GM18517 (cell line): ENCODE results near the gene KCNG2.
"Not testable (repeated sequence)": the region's sequence is repeated elsewhere in the genome, so short reads cannot be mapped to it uniquely, and the experiment has no call there.

ENCODE experiments used
- ATAC-seq: cut with Tn5 transposase; IDR thresholded peaks from one replicate; pipeline ENCODE4 v1.9.1; 2021; ENCODE audit warnings: mild to moderate bottlenecking, moderate library complexity; ENCODE audit not compliant: unreplicated experiment

KCNG2 gene, protein sequence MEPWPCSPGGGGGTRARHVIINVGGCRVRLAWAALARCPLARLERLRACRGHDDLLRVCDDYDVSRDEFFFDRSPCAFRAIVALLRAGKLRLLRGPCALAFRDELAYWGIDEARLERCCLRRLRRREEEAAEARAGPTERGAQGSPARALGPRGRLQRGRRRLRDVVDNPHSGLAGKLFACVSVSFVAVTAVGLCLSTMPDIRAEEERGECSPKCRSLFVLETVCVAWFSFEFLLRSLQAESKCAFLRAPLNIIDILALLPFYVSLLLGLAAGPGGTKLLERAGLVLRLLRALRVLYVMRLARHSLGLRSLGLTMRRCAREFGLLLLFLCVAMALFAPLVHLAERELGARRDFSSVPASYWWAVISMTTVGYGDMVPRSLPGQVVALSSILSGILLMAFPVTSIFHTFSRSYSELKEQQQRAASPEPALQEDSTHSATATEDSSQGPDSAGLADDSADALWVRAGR

DNA sequence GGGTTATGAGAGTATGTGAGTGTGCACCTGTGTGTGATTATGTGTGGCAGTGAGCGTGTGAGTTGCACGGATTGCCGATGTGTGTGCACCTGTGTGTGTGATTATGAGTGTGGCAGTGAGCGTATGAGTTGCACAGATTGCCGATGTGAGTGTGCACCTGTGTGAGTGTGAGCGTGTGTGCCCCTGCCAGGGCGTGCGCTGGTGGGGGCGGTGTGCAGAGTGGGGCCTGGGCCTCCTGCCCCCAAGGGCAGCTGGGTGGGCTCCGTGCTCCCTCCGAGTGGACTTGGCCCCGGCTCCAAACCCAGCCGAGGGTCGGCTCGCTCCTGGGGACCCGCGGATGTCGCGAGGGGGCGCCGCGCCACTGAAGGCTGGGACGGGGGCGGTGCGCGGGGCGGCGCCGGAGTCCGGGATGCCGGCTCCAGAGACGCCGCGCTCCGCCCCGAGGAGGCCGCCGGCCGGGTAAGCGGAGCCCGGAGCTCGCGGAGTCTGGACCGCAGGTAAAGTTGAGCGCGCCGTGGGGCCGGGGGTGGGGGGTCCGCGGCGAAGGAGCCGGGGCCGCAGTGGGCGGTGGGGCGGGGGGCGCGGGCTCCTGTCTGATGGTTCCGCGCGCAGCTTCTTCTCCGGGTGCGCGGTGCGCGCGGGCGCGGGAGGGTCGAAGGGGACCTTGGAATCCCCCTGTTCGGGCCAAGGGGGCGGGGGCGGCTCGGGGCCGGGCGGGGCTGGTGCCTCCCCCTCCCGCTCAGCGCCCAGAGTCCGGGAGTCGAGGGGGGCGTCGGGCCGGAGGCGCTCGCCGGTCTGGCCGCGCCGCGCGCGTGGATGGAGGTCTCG, at the start of gene KCNG2:
Gene KCNG2 (plus strand): TSS at position 421 of the 828 bp plus-strand sequence. CDS start 65,730 bp downstream, outside the sequence.
- ATAC-seq = no peak

DNA sequence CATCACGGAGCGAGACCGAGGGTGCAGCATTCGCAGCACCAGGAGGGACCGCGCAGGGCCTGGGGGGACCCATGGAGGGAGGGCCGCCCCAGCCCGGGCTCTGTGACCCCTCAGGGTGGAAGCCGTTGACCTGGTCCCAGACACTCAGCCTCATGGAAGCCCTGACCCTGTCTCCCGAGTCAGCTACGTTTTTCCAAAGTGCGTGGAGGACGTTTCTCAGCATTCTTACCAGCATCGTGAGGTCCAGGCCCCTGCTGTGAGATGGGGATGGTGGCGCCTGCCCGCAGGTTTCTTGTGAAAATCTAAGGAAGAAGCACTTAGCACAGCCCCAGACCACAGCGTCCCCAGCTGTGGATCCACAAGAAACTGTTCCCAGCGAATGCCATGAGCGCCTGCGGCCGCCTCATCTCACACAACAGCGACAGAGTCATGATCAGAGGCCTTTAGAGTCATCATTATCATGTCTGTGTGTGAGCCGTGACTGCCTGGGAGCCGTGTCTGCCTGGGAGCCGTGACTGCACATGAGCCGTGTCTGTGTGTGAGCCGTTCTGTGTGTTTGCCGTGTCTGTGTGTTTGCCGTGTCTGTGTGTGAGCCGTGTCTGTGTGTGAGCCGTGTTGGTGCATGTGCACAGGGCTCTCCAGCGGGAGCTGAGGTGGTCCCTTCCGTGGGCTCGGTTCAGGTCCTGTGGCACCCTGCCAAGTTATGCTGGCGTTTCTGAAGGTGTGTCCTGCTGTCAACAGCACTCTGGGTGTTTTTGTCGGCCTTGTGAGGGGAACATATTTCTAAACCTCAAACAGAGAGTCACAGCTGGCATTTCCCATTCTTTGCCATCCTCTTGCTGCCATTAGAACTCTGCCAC, 49.2 kb upstream of the KCNG2 start:
- ATAC-seq = no peak

DNA sequence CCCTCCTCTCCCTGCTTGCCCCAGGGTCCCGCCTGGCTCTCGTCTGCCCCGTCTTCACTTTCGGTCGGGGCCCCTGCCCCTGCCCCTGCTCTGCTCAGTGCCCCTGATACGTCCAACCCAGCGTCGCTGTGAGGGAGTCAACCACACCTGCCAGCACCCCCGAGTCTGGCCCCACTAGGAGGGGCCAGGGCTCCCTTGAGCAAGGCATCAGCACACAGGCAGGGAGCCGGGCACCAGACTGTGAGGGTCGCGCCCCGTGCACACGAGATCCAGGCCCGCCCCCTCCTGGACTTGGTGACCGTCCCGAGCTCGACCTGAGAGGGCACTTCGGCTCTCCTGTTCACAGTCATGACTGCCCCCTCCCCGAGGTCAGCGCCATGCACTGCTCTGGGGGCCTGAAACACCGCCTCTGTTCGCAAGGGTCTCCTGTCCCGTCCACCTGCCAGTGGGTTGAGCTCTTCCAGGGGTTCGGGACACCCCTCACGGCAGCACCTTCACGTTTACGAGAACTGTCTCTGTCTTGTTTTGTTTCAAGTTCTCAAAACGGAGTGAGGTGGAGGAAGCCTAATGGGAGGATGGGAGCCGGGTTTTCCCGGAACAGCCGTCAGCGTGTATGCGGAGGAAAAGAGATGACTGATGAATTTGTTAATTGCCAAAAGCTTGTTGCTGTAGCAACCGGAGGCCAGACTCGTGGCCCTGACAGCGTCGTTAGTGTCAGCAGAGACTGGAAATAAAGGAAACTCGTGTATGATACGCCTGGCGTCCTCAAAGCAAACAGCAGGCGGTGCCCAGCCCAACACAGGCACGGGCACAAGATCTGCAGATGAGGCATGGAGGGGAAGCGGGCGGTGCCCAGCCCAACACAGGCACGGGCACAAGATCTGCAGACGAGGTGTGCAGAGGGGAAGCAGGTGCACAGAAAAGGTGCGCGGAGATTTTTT, 48.2 kb upstream of the KCNG2 start:
- no peak for ATAC-seq

DNA sequence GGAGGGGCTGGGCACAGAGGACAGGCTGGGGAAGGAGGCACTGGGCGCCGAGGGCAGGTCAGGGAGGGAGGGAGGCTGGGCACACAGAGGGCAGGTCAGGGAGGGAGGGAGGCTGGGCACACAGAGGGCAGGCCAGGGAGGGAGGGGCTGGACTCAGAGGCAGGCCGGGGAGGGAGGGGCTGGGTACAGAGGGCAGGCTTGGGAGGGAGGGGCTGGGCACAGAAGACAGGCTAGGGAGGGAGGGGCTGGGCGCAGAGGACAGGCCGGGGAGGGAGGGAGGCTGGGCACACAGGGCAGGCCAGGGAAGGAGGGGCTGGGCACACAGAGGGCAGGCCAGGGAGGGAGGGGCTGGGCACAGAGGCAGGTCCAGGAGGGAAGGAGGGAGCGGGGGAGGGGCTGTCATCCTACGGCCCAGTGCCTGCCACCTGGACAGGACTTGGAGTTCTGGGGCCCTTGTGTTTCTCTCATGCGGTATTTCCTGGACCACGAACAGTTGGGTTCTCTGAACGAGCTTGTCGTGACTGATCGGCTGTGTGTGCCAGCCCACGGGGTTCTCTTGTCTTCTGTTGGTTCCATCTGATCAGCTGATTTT, 46.7 kb upstream of the KCNG2 start:
- no peak for ATAC-seq

DNA sequence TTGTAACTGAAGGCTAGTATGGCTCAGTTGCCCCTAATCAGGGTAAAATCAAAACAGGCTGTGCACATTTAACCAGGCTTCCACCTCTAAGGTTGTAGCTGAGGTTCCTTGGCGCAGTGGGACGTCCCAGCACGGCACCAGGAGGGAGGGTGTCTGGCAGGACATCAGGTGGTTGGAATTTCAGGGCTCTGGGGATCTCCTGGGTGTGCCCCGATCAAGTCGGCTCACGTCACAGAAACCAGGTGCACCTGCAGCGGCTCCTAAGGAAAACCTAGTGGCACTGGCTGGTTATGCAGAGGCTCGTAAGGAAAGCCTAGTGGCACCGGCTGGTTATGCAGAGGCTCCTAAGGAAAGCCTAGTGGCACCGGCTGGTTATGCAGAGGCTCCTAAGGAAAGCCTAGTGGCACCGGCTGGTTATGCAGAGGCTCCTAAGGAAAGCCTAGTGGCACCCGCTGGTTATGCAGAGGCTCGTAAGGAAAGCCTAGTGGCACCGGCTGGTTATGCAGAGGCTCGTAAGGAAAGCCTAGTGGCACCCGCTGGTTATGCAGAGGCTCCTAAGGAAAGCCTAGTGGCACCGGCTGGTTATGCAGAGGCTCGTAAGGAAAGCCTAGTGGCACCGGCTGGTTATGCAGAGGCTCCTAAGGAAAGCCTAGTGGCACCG, 45.7 kb upstream of the KCNG2 start:
- ATAC-seq = not testable (repeated sequence)

DNA sequence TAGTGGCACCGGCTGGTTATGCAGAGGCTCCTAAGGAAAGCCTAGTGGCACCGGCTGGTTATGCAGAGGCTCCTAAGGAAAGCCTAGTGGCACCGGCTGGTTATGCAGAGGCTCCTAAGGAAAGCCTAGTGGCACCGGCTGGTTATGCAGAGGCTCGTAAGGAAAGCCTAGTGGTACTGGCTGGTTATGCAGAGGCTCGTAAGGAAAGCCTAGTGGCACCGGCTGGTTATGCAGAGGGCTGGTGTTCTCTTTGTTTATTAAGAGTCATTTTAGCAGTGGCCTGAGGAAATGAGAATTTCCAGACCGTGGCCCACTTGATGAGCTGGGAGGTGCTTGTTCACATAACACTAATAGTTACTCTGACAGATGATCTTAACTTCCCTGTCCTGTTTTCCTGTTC, 44.8 kb upstream of the KCNG2 start:
- not testable (repeated sequence) for ATAC-seq

DNA sequence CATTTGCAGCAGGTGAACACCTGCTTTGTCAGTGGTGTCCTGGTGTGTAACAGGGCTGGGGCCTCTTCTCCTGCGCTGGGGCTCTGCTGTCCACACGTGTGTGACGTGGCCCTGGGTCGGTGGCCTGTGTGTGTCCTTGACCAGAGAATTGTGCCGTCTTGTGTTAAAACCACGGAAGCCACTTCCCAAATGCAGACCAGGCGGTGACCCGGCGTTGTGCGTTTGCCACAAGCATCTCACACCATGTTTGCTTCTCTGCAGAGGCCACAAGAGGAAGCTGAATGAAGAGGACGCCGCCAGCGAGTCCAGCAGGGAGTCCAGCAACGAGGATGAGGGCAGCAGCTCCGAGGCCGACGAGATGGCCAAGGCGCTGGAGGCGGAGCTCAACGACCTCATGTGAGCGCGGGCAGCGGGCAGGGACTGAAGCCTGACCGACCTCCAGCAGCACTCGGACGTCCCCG, 44.3 kb upstream of the KCNG2 start:
- no peak for ATAC-seq

DNA sequence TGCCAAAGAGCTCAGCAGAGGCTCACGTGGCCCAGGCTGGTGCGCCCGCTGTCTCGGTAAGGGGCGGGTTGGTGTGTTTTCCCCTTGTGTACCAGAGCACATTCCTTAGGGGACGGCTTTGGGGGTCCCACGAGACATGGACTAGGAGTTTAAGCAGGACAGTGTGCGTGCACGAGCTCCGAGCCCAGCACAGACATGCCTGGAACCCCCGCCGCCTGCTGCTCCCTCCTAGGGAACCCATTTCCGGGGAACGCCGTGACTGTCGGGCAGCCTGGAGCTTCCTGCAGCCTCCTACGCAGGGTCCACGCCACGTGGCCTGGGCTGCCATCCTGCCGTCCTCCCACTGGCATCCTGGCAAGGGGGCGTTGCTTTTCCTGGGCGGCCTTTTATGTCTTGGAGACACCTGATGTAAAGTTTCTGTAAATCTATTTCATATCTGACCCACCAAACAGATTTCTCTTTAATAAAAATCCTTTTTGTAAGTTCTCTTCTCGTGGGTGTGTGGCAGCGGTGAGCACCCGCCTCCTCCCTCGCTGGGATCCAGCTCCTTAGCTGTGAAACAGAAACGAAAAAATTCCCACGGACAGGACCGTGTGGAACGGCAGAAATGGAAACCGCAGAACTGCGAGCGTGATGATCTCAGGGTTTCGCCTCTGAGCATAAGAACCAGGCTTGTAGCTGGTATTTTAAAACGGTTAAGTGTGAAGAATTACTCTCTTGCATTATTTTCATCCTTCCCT, 43.5 kb upstream of the KCNG2 start:
- ATAC-seq = no peak

DNA sequence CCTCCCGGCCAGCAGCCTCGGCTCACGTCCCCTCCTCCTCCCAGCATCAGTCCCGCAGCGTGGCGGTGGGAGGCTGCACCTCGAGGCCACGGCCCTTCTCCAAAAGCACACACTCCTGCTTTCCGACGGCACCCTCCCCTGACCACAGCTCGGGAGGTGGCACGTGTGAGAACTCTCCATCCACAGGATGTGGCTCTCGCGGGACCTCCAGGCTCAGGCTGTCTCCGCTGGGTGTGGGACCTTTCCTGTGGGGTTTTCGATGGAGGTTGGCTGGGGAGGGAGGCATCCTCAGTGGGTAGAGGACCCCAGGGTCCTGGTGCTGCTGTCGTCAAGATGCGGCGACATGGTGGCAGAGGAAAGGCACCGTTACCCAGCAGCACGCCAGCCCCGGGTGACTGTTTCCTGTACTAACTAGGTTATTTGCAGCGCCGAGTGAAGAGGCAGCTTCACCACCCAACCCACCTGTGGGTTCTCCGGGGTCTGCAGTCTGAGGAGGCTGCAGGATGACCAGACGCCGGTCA, 42.8 kb upstream of the KCNG2 start:
- ATAC-seq = no peak

DNA sequence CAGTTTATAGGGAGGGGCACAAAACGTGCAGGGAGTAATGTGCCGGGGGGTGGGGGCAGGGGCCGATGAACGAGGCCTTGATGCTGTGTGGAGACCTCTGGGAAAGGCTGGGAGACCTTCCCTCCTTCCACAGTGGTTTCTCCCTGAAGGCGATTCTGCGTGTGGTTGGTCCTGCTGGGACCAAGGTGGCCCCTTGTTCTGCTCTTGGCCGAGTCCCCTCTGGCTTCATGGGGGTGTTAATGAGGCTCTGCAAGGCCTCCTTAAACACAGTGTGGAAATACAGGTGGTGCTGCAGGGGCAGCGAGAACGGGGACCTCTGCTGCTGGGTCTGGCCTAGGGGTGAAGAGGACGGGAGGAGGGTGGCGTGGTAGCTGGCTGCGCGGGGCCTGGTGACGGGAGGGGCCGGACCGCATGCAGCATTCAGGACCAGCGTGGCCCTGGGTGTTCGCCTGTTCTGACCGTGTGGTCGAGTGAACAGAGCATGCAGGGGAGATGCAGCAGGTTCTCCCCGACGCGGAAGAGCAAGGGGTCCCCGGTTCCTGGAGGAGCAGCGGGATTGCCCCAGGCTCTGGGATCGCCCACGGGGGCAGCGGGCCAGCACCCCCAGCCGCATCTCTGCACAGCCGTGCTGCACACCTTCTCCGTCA, 42.1 kb upstream of the KCNG2 start:
- ATAC-seq = no peak

DNA sequence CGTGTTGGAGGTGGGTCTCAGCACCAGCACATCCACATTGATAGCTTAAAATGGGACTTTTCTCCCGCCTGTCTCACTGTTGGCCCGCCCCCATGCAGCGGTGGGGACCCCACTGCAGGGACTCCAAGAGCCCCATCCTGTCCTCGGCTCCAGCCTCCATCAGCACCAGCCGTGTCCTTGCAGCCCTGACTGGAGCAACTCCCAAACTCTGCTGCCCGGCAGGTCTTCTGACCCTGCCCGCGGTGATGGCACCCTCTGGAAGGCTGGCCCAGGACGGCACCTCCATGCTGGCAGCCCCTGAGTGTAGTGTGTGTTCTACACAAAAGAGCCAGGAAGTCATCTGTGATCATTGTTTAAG, 41.6 kb upstream of the KCNG2 start:
- ATAC-seq = no peak

DNA sequence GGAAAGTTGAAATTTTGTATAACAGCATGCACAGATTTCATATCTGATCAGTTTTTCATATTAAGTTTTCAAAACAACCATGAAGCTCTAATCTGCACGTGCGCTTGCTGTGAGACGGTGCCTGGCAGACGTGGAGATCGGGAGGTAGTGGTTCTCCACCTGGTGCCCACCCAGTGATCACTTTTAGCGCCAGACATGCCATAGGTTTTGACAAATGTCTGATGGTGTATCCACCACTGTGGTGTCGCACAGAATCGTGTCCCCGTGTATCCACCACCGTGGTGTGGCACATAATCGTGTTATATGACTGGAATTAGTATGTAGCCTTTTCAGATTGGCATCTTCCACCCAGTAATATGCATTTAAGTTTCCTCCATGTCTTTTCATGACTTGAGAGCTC, 40.9 kb upstream of the KCNG2 start:
- ATAC-seq = no peak

DNA sequence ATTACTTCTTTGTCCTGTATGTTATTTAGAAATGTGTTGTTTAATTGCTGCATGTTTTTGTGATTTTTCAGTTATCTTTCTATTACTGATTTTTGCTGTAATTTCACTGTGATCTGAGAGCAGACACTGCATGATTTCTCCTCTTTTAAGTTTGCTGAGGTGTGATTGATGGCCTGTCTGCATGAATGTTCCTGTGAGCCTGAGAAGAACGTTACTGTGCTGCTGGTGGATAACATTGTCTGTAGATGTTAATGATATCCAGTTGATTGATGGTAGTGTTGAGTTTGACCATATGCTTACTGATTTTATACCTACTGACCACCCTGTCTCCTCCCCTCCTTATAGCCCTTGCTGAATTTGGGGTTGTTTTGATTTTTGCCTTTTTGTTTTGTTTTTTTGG, 37.4 kb upstream of the KCNG2 start:
- no peak for ATAC-seq

DNA sequence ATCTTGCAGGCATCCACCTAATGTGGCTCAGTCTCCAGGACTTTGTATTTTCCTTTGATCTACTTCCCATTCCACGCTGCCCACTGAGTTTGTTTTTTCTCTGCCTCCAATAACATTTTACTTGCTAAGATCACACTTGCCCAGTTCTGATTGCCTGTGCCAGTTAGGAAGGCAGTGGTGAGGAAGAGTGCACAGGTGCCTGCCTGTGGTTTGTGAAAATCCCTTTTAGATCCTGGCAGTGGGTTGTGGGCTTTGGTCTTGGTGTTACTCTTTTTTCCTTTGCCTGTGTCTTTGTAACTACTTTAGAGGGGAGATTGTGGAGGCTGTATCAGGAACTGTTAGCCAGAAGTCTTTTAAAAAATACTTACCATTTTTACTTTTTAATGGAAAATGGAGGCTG, 36.9 kb upstream of the KCNG2 start:
- ATAC-seq = no peak

DNA sequence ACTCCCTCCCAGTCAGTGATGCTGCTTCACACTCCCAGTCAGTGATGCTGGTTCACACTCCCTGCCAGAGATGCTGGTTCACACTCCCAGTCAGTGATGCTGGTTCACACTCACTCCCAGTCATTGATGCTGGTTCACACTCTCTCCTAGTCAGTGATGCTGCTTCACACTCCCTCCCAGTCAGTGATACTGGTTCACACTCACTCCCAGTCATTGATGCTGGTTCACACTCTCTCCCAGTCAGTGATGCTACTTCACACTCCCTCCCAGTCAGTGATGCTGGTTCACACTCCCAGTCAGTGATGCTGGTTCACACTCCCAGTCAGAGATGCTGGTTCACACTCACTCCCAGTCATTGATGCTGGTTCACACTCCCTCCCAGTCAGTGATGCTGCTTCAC, 34.3 kb upstream of the KCNG2 start:
- ATAC-seq = no peak

DNA sequence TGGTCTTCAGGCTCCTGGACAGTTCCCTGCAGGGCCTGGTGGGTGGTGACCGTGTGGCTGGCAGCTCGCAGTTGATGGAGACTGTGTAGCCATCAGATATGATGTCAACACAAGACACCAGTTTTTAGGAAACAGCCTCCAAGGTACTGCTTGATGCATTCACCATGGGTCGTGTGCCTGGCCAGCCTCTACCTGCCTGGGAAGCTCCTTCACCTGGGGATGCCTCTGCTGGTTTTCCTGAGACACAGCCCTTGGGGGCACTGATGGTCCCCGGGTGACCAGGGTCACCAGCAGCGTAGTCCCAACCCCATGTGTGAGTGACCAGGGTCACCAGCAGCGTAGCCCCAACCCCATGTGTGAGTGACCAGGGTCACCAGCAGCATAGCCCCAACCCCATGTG, 33.6 kb upstream of the KCNG2 start:
- ATAC-seq = no peak

DNA sequence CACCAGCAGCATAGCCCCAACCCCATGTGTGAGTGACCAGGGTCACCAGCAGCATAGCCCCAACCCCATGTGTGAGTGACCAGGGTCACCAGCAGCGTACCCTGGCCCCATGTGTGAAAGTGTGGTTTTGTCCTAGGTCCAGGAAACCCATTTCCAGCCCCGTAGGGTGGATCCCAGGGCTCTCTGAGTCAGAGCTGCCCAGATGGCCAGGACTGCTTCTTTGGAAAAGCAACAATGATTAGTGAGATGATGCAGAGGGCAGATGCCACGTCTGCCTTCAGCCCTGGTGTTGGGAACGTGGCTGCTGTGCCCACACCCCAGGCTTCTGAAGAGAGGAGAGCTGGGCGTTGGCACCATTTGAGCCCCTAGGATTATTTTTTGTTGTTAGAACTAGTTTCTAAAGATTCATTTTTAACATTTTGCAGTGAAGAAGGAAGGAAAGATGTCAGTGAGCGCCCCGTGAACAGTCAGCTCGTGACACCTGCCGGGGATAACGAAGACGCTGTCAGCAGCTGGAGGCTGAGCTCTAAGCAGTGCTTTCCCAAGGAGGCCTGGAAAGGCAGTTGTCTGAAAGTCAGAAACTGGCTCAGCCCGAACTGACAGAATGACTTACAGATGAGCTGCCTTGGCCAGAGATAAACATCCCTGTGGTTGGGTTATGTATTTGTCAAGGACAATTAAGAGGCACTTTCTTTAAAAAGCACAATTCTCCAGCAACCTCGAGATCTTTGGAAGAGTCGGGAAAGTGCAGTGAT, 32.1 kb upstream of the KCNG2 start:
- no peak for ATAC-seq
